DMS53 (cell line): ENCODE measurements around the gene CRKL.

Source experiments
- DNase-seq: peaks from one replicate; lab custom pipeline; 2025; lab: John Stamatoyannopoulos, UW

The CRKL gene

DNA sequence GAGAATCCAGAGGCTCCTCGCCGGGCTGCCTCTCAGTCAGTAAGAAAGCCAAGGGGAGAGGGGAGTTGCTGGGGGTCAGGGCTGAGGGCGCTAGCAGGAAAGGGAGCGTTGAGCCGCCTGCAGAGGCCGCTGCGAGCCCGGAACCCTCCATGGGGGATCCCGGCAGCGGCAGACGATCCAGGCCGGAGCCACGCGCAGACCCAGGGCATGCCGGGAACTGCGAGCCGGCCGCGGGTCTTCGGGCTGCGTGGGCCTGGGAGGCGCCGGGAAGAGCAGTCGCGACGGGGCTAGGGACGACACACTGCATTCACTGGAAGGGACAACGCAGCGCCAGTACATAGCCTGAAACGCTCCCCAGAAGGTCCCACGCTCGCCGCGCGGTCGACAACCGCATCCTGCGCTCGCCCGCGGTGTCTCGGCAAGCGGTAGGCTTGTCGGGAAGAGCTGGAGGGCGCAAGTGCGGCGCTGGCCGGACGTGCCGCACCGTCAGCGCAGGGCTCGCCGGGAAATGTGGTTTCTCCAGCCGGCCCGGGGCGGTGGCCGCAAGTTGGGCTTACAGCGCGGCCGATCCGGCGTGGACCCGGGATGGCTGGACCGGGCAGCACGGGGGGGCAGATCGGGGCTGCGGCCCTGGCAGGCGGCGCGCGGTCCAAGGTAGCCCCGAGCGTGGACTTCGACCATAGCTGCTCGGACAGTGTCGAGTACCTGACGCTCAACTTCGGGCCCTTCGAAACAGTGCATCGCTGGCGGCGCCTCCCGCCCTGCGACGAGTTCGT is 64.8 kb downstream of the CRKL start, which contains the start of gene LZTR1:
LZTR1 (plus strand) TSS at position 511 of the 776 bp plus-strand sequence; CDS start at position 586, 75 bp downstream.
- peak; percentile 72 for DNase-seq

GRCh38 chr22:20982563-20982882 is 65.3 kb downstream of the CRKL start:
- no peak for DNase-seq

GRCh38 chr22:20983081-20983771 is 66.0 kb downstream of the CRKL start:
- no peak for DNase-seq

GRCh38 chr22:20985720-20986119 is 68.5 kb downstream of the CRKL start:
- DNase-seq, result no peak

GRCh38 chr22:20986365-20986764 is 69.2 kb downstream of the CRKL start:
- DNase-seq, result no peak

DNA sequence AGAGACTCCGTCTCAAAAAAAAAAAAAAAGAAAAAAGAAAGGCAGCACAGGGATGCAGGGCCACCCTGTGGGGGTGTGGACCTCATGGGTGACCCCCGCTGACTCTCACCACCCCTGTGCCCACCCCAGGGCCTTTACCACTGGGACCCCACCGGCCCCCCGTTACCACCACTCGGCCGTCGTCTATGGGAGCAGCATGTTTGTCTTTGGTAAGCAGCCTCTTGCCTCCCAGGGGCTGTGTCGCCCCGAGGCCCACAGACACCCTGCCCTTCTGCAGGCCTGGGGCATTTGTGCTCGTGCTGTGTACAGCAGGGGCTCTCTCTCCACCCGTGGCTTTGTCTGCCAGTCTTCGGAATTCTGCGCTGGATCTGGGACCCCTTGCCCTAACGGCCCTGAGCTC is 70.2 kb downstream of the CRKL start:
- no peak for DNase-seq

GRCh38 chr22:20988573-20989322 is 71.5 kb downstream of the CRKL start:
- DNase-seq, result no peak

DNA sequence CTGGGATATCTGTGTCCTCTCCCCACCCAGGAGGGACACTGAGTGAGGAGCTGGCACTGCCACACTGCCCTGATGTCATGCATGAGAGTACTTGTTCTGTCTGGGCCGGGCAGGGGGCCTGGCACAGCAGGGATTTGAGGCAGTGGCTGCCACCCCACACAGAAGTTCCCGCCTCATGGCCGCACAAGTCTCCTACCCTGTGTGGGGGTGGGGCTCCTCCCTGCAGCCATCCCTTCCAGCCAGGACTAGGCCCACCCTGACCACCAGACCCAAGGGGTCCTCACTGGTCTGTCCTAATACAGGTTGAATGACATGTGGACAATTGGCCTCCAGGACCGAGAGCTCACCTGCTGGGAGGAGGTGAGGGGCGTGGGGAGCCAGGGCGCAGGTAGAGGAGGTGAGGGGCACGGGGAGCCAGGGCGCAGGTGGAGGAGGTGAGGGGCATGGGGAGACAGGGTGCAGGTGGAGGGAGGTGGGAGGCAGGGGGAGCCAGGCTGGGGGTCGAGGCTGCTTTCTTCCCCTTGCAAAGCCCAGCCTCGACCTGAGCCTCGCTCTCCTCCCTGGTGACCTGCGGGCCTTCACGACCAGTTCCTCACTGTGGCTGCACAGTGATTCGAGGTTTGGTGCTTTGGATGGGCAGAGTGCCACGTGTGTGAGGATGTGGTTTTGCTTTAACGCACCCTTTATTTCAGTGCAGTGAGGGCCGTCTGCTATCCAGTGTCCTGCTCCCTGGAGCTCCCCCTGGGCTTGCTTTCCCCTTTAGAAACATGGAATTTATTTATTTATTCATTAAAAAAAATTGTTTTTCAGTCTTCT is 72.3 kb downstream of the CRKL start:
- no peak for DNase-seq

GRCh38 chr22:20990184-20991180 is 73.3 kb downstream of the CRKL start:
- DNase-seq, result no peak

GRCh38 chr22:20991252-20992055 is 74.2 kb downstream of the CRKL start:
- no peak for DNase-seq

GRCh38 chr22:20992056-20992442 is 74.8 kb downstream of the CRKL start:
- DNase-seq, result no peak

DNA sequence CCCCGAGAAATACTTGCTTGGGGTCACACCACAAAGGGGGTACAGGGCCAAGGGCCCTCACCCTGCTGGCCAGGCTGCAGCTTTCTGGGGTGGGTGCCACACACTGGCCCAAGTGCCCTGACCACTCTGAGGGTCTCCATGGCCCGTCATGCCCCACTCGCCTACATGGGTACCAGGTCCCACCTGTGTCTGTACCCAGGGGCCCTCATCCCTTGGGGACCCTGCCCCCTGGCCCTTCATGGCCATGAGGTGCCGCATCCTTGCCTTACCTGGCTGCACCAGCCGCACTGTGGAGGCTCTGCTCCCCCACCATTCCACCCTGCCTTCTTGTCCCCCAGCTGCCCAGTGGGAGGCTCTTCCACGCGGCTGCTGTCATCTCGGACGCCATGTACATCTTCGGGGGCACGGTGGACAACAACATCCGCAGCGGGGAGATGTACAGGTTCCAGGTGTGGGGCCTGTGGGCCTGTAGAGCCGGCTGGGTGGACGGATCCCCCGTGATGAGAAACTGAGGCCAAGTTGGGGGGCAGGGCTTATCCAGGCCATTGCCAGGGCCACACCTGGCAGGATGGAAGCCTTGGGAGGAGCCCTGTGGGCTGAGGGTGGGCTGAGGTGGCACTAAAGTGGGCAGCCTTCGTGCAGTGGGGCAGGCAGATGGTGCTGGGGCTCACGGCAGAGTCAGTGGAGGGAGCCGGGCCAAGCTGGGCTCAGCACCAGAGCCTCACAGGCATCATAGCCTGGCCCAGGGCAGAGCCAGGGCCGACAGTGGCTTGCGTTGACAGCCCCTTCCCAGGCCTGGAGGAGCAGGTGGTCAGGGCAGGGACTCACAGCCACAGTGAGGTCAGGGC is 75.5 kb downstream of the CRKL start:
- DNase-seq, result no peak

DNA sequence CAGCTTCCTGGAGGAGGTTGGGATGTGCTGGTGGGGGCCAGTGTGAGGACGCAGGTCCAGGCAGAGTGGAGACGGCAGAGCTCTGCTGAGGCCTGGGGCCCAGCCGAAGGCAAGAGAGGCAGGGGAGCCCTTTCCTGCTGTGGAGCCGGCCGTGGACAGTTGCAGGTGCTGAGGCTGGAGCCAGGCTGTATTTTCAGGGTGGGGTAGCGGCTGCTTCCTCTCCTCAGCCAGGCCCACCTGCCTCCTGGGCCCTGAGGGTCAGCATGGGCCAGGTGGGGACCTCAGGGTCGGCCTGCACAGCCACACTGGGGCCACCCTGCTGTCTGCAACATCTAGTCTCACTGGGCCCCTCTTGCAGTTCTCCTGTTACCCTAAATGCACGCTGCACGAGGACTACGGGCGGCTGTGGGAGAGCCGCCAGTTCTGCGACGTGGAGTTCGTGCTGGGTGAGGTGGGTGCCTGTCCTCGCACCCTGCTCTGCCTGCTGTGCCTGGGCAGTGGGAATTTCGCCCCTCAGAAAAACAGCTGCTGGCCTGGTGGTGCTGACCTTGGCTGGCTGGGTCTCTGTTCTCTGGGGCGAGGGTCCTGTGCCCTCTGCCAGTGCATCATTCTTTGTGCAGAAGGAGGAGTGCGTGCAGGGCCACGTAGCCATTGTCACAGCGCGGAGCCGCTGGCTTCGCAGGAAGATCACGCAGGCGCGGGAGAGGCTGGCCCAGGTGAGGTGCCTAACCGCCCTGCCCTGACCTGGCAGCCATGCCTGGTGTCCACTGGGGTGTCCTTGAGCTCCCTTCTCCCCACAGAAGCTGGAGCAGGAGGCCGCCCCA is 76.3 kb downstream of the CRKL start:
- no peak for DNase-seq

DNA sequence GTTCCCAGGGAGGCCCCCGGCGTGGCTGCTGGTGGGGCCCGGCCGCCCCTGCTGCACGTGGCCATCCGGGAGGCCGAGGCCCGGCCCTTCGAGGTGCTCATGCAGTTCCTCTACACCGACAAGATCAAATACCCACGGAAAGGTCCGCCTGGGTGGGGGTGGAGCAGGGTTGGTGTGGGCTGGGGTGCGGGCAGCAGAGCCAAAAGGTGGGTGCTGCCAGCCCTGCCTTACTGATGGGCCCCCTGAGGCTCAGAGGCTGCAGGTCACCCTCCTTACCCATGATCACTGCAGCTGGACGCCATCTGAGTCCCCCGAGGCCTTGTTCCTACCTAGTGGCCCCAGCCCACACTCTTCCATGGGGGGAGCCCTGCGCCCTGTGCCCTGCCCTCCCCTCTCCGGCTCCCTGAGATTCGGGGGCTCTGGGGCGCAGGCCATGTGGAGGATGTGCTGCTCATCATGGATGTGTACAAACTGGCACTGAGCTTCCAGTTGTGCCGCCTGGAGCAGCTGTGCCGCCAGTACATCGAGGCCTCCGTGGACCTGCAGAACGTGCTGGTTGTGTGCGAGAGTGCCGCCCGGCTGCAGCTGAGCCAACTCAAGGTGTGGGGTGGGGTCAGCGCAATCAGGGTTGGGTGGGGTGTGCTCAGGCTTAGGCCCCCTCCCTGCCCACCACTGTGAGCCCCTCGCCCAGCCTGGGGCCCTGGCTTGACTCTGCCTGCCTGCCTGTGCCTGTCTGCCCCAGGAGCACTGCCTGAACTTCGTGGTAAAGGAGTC is 77.1 kb downstream of the CRKL start:
- no peak for DNase-seq

DNA sequence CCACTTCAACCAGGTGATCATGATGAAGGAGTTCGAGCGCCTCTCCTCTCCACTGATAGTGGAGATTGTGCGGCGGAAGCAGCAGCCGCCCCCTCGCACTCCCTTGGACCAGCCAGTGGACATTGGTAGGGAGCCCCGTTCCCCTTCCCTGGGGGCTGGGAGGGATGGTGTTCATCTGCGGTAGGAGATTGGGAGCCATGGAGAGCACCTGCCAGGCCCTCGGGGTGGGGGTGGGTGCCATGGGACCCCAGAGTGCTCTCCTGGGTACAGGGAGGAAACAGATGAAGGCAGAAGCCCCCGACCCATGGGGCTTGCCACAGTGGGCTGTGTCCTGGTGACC is 77.7 kb downstream of the CRKL start:
- DNase-seq, result no peak

DNA sequence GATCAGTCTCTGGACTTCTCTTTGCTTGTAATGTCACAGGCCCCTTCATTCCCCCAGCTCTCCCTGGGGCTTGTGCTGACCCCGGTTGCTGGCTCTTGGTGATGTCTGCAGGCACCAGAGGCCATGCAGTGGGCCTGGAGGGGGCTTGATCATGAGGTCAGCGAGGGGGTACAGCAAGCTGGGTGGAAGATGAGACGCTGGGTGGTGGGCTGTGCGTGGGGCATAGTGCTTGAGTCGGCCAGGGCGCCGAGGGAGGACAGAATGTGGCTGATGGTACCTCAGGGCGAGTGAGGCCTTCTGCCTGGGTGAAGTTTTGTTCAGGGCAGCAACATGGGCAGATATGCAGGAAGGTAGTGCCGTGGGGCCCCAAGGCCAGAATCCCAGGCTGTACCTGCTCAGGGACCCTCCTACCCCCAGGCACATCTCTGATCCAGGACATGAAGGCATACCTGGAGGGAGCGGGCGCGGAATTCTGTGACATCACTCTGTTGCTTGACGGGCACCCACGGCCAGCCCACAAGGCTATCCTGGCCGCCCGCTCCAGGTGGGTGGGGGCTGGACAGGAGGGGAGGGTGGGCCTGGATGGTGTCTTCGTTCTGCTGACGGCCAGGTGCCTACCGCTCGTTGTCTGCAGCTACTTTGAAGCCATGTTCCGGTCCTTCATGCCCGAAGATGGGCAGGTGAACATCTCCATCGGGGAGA is 78.3 kb downstream of the CRKL start:
- DNase-seq, result no peak

DNA sequence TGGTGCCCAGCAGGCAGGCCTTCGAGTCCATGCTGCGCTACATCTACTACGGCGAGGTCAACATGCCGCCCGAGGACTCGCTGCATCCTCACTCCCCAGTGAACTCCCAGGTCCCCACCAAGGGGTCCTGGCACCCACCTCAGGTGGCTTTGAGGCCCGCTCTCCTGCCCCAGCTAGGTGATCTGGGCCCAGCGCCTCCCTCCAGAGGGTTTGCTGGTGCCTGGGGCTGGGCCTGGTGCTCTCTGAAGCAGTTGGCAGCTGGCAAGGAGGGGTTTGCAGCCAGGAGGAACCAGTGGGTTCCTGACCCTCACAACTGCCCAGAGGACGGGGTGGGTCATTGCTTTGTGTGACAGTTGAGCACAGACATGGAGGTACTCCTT is 78.8 kb downstream of the CRKL start:
- no peak for DNase-seq
